Stimulated activated memory B cell treated with anti-CD40 and anti-IgM and Interleukin-4, amounts not matched to agents 10 μg/mL and 1 μg/mL and 100 μg/mL, for 72 hours (primary cell): ENCODE measurements around the gene AVPR2.
A peak's percentile ranks its signal among the peaks of the same experiment; 100 is the strongest.

Experiments used
- ATAC-seq: fragments of 150-1000 bp; cut with Tn5 transposase; 2 replicates; pipeline ENCODE4 v1.10.0; 2021
- H3K27ac Mint-ChIP-seq: one replicate; pipeline ENCODE4 v1.8.0; 2022; ENCODE audit warnings: mild to moderate bottlenecking, mixed read lengths
- H3K27me3 Mint-ChIP-seq: one replicate; pipeline ENCODE4 v1.8.0; 2022; ENCODE audit warnings: mixed read lengths
- H3K36me3 Mint-ChIP-seq: one replicate; pipeline ENCODE4 v1.8.0; 2022; ENCODE audit warnings: mixed read lengths
- H3K4me1 Mint-ChIP-seq: one replicate; pipeline ENCODE4 v1.8.0; 2022; ENCODE audit warnings: mixed read lengths
- H3K4me3 Mint-ChIP-seq: one replicate; pipeline ENCODE4 v1.8.0; 2022; ENCODE audit warnings: mild to moderate bottlenecking, moderate library complexity, mixed read lengths
- H3K9me3 Mint-ChIP-seq: one replicate; pipeline ENCODE4 v1.8.0; 2022; ENCODE audit warnings: mixed read lengths

AVPR2 gene

DNA sequence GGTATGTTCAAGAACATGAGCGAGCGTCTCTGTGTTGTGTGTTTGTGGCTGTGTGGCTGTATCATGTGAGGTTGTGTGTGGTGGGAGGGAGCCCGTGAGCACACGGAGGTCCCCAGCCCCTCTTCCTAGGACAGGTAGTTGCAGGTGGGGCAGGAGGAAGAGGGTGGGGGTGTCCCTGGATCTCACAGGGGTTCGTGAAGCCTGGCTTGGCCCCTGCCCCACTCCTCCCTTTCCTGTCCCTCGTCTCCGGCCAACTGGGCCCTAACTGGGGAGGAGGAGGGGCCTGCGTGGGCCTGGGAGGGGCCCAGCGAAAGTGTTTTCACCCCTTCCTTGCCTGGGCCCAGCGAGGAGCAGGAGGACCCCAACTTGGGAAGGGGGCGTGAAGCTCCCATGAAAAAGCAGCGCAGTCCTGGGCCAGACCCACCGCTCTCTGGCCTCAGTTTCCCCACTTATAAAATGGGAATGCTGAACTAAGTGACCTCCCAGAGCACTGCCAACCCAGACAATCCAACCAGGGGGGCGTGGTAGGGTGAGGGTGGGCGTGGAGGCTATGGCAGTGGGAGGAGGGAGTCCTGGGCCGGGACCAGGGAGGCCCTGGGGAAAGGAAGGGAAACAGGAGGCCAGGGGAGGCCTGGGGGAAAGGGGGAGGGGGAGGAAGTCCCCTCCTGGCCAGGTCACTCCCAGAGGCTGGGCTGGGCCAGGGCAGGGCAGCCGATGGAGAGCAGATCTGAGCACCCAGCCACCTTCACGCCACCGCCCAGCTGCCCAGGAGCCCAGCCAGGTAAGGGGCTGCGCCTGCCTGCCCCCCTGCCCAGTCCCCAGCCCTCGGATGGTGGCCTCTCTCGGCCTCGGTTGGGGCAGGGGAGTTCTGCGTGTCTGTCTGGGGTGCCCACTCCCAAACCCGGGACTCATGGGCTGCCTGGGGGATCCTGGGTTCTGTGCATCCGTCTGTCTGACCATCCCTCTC, at the start of gene AVPR2:
AVPR2 (plus strand) TSS at position 683 of the 967 bp plus-strand sequence. CDS start 473 bp downstream, outside the sequence.
- Mint-ChIP-seq H3K9me3 (no peaks in the 10 kb centered on the region), H3K27ac (peak within 1 kb of the TSS; percentile 86), H3K36me3 (peaks cover 11% of the 10 kb centered on the region), H3K27me3 (no peaks in the 10 kb centered on the region), H3K4me1 (peaks cover 52% of the 10 kb centered on the region), H3K4me3 (peak within 1 kb of the TSS; percentile 56)
- ATAC-seq = peak; percentile 13

DNA sequence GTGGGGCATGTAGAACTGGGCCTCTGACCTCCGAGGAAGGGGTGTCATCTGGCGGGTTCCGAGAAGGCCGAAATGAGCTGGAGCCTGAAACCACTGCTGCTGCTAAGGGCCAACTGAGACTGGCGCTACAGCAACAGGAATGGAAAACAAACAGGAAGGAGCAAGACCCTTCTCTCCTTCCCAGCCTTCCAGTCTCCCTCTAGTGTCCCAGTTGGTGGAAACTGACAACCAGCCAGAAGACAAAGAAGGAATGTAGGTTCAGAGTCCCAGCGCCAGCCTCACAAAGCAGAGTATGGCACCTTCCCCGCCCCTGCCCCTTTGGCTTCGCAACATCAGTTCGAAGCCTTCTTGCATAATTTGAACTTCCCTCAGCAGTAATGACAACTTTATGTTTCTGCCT, 49.8 kb upstream of the AVPR2 start:
- no peak overlapping the region for H3K4me3 Mint-ChIP-seq
- peaks cover 10% of the 10 kb centered on the region for H3K4me1 Mint-ChIP-seq
- no peaks in the 10 kb centered on the region for H3K9me3 Mint-ChIP-seq
- no peaks in the 10 kb centered on the region for H3K36me3 Mint-ChIP-seq
- no peak for ATAC-seq
- H3K27me3 Mint-ChIP-seq = peaks cover 31% of the 10 kb centered on the region
- no peak overlapping the region for H3K27ac Mint-ChIP-seq

GRCh38 chrX:153857348-153857903, 47.0 kb upstream of the AVPR2 start:
- Mint-ChIP-seq H3K36me3 (no peaks in the 10 kb centered on the region), H3K4me1 (peaks cover 18% of the 10 kb centered on the region), H3K27ac (no peak overlapping the region), H3K4me3 (no peak overlapping the region), H3K27me3 (peaks cover 13% of the 10 kb centered on the region), H3K9me3 (no peaks in the 10 kb centered on the region)
- no peak for ATAC-seq

DNA sequence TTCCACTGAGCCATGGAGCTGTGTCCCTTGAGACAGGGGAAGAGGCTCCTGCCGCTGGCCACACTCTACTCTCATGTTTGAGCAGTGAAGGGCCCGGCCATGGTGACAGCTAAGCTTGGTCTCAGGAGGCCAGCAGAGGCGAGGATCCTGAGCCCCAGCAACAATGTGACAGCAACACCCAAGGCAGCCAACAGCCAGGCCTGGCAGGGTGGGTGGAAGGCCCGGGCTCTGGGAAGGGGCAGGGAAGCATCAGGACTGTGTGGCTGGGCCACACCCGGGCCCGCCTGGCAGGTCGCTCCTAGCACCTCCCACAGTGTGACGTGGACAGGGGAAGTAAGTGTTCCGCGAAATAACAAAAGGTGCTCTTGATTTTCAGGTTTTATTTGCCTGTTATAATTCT, 43.3 kb upstream of the AVPR2 start:
- ATAC-seq = no peak
- no peak overlapping the region for H3K27ac Mint-ChIP-seq
- peaks cover 6% of the 10 kb centered on the region for H3K36me3 Mint-ChIP-seq
- no peak overlapping the region for H3K4me3 Mint-ChIP-seq
- H3K4me1 Mint-ChIP-seq = peaks cover 18% of the 10 kb centered on the region
- peaks cover 12% of the 10 kb centered on the region for H3K27me3 Mint-ChIP-seq
- no peaks in the 10 kb centered on the region for H3K9me3 Mint-ChIP-seq

- no peak for ATAC-seq
- Mint-ChIP-seq H3K4me3 (no peak overlapping the region), H3K4me1 (peaks cover 17% of the 10 kb centered on the region), H3K9me3 (no peaks in the 10 kb centered on the region), H3K27me3 (peaks cover 9% of the 10 kb centered on the region), H3K27ac (no peak overlapping the region), H3K36me3 (peaks cover 6% of the 10 kb centered on the region)
These were observed 42.7 kb upstream of the AVPR2 start for GRCh38 chrX:153861733-153862310.

DNA sequence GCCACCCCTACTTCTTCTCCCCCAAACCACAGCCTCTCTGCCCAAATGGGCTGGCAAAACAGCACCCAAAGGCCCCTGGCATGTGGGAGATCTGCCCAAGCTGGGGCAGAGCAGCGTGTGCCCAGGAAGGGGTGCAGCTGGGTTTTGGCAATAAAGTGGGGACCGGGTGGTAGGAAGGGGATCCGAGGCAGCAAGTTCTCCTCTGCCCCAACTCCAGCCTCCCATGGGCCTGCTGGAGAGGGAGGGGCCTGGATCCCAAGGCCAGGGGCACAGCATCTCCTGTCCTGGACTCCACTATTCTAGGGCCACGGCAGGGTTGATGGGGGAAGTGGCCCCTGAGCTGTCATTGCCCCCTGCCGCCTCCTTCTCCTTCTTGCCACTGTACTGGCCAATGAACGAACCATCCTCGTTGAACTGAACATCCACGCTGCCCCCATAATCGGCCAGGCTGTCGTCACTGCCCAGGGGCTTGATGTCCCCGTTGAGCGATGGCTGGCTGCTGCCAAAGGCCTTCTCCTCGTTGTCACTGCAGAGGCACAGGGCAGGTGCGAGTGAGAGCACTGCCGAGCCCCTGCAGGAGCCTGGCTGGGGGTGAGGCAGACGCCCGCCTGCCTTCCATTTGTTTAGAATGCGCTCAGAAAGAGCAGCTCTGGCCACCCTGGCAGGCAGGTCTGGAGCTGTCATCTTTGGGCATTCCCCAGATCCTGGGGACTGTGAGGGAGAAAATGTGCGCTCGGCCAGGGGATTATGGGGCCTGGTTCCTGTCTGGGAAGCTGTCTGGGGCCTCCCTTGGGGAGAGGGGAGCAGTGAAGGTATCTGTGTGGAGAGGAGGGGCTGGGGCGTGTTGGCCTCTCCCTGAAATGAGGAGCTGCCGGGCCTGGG, 41.9 kb upstream of the AVPR2 start:
- ATAC-seq = no peak
- no peak overlapping the region for H3K27ac Mint-ChIP-seq

DNA sequence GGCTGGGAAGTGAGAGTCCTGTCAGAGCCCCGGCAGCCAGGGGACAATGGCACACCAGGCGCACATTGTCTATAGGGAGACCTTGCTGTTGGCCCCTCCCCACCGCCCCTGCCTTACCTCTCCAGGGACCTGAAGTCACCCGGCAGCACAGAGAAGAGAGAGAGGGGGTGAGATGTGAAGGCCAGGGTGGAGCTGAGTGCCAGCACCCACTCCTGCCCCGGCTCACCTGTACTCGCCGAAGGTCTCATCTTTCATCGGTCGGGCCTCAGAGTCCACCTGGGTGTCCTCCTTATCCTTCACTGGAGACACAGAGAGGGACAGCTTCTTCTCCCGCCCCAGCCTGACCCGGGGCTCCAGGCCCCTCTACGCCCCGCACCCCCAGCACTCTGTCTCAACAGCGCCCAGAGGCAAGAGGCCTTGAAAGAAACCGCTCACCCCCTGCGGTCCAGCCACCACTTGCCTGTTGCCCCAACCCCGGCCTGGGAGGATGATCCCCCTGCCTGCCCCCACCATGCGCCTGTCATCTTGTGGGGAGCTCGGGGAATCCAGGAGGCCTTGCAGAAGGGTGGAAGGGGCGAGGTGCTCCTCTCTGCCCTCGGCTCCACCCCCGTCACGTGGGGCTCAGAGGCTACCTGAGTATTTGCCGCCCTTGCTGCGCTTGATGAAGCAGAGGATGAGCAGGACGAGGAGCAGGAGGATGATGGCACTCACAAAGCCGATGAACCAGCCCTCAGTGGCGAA, 41.1 kb upstream of the AVPR2 start:
- ATAC-seq = no peak
- H3K27me3 Mint-ChIP-seq = no peaks in the 10 kb centered on the region
- peaks cover 6% of the 10 kb centered on the region for H3K36me3 Mint-ChIP-seq
- H3K4me3 Mint-ChIP-seq = no peak overlapping the region
- no peak overlapping the region for H3K27ac Mint-ChIP-seq
- peaks cover 8% of the 10 kb centered on the region for H3K4me1 Mint-ChIP-seq
- H3K9me3 Mint-ChIP-seq = no peaks in the 10 kb centered on the region

More for the DNA sequence above, 41.9 kb upstream of the AVPR2 start:
- Mint-ChIP-seq H3K36me3 (peaks cover 6% of the 10 kb centered on the region), H3K4me3 (no peak overlapping the region), H3K27me3 (peaks cover 1% of the 10 kb centered on the region), H3K9me3 (no peaks in the 10 kb centered on the region), H3K4me1 (peaks cover 10% of the 10 kb centered on the region)

- Mint-ChIP-seq H3K4me3 (no peak overlapping the region), H3K9me3 (no peaks in the 10 kb centered on the region), H3K27ac (no peak overlapping the region), H3K4me1 (peaks cover 8% of the 10 kb centered on the region), H3K36me3 (peaks cover 9% of the 10 kb centered on the region), H3K27me3 (no peaks in the 10 kb centered on the region)
- ATAC-seq = no peak
These were observed 40.4 kb upstream of the AVPR2 start for GRCh38 chrX:153864101-153864500.

DNA sequence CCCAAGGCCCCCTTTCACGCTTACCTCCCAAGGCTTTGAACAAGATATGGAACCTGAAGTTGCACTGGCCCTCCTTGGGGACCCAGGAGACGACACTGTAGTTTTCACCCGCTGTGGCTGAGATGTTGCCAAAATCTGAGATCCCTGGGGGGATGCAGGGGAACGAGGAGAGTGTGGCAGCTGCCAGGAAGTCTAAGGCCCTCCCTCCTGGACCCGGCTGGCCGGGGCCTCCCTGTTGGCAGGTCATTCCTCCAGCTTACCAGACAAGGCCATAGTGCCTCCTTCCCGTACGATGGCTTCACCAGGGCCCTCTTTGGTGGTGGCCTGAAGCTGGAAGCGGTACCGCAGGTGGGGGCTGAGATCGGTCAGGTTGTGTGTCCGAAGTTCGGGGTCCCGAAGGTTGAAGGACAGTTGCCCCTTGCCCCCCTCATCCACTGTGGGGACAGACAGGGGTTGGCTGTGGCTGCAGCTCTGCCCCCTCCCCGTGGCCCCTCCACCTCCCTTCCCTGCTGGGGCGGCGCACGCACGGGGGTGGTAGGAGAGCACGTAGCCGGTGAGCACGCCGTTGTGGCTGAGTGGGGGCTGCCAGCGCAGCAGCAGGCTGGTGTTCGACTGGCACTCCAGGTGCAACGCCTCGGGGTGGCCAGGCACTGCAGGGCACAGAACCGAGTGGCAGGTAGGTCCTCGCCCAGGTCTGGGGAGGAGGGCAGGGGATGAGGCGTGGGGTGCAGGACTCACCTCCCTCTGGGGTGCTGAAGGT, 39.7 kb upstream of the AVPR2 start:
- peaks cover 12% of the 10 kb centered on the region for H3K36me3 Mint-ChIP-seq
- no peak overlapping the region for H3K27ac Mint-ChIP-seq
- peaks cover 8% of the 10 kb centered on the region for H3K4me1 Mint-ChIP-seq
- H3K9me3 Mint-ChIP-seq = no peaks in the 10 kb centered on the region
- no peak overlapping the region for H3K4me3 Mint-ChIP-seq
- no peaks in the 10 kb centered on the region for H3K27me3 Mint-ChIP-seq
- no peak for ATAC-seq

- Mint-ChIP-seq H3K4me3 (no peak overlapping the region), H3K27ac (no peak overlapping the region), H3K9me3 (no peaks in the 10 kb centered on the region), H3K36me3 (peaks cover 12% of the 10 kb centered on the region), H3K27me3 (no peaks in the 10 kb centered on the region), H3K4me1 (peaks cover 8% of the 10 kb centered on the region)
- no peak for ATAC-seq
These were observed 39.2 kb upstream of the AVPR2 start for GRCh38 chrX:153865321-153865580.

DNA sequence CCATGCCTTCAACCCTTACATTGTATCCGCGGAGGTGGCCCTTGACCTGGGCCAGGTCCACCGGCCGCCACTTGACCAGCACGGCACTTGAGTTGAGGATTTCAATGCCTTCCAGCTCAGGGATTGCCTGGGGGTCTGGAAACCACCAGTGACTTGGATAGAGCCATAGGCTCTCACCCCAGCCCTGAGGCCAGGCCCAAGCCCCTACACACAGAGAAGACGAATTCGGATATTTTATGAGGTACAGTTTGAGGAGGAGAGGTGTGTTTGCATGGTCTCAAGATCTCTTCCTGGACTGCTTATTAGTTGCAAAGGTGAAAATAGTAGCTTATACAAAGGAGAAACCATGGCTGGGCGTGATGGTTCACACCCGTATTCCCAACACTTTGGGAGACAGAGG, 38.8 kb upstream of the AVPR2 start:
- H3K27ac Mint-ChIP-seq = no peak overlapping the region
- H3K36me3 Mint-ChIP-seq = peaks cover 12% of the 10 kb centered on the region
- no peaks in the 10 kb centered on the region for H3K27me3 Mint-ChIP-seq
- no peak overlapping the region for H3K4me3 Mint-ChIP-seq
- H3K4me1 Mint-ChIP-seq = peaks cover 4% of the 10 kb centered on the region
- no peaks in the 10 kb centered on the region for H3K9me3 Mint-ChIP-seq
- no peak for ATAC-seq

DNA sequence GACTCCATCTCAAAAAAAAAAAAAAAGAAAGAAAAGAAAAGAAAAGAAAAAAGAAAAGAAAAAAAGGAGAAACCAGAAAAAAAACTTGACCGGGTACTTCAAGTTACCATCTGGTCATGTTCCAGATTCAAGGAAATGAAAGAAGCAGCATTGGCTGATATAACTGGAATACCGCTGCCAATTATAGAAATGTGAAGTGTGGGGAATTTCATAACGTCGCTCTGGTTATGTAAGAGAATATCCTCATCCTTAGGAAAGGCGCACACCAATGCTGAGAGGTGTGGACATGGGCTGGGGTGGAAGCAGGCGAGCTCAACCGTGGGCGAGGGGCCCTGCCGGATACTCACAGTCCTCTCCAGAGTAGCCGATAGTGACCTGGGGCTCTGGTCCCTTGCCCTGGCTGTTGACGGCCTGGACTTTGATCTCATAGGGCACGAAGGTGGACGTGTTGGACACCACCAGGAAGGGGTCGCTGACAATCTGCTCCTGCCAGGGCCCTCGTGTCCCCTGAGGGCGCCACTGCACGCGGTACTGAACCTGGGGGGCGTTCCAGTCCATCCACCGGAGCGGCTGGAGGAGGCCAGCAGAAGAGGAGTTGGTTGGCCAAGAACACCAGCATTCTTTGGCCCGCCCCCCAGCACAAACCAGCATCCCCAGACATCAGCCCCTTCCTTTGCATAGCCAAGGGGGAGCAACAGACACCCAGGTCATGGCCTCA, 38.0 kb upstream of the AVPR2 start:
- ATAC-seq = no peak
- no peaks in the 10 kb centered on the region for H3K9me3 Mint-ChIP-seq
- H3K27me3 Mint-ChIP-seq = no peaks in the 10 kb centered on the region
- H3K4me3 Mint-ChIP-seq = no peak overlapping the region
- H3K27ac Mint-ChIP-seq = no peak overlapping the region
- H3K36me3 Mint-ChIP-seq = peaks cover 12% of the 10 kb centered on the region
- H3K4me1 Mint-ChIP-seq = no peaks in the 10 kb centered on the region

GRCh38 chrX:153867139-153867538, 37.3 kb upstream of the AVPR2 start:
- H3K27ac Mint-ChIP-seq = no peak overlapping the region
- ATAC-seq = no peak
- H3K4me1 Mint-ChIP-seq = no peaks in the 10 kb centered on the region
- peaks cover under 1% of the 10 kb centered on the region for H3K27me3 Mint-ChIP-seq
- no peaks in the 10 kb centered on the region for H3K9me3 Mint-ChIP-seq
- H3K4me3 Mint-ChIP-seq = no peak overlapping the region
- peaks cover 14% of the 10 kb centered on the region for H3K36me3 Mint-ChIP-seq
